NCI-H1436 (cell line): ENCODE data around the gene ATP10B.

ENCODE experiments used
- DNase-seq: peaks from one replicate; lab custom pipeline; 2025; lab: John Stamatoyannopoulos, UW

ATP10B gene

DNA sequence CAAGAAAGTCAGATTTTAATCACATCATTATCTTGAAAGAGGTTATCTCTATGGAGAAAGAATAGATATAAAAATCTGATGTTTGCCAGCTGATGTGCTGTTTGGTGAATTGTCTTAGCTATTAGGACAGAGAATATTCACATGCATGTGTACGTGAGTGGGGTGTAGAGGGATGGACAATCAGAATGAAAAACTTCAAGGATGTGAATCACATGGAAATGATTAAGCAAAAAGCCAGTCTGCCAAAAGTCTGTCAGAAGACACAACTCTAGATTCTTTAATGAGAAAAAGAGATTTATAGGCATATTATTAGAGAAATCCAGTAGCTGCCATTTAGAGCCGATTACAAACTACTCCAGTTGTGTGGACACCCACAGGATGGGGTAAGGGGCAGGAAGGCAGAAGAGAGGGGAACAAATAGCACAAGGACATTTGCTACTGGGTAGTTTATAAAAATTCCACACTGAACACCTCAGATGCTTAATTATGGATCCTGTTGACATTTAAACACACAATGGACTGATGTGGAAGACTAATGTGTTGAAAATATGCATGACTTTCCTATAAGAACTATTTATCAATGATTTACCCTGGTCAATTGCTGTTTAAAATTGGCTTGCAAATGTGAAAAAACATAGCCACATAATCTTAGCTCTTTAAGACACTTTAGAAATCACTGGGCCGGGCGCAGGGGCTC, 302.9 kb downstream of the ATP10B start:
- no peak for DNase-seq

DNA sequence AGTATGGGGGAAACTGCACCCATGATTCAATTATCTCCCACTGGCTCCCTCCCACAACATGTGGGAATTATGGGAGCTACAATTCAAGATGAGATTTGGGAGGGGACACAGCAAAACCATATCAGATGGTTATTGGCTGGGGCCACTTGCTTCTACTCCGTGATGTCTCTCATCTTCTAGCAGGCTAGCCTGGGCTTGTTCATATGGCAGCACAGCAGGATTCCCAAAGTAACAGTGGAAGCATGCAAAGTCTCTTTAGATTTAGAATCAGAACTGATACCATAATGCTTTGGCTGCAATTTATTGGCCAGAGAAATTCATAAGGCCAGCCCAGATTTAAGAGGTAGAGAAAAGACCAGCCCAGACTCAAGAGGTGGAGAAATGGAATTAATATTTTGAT, 304.1 kb downstream of the ATP10B start:
- no peak for DNase-seq

DNA sequence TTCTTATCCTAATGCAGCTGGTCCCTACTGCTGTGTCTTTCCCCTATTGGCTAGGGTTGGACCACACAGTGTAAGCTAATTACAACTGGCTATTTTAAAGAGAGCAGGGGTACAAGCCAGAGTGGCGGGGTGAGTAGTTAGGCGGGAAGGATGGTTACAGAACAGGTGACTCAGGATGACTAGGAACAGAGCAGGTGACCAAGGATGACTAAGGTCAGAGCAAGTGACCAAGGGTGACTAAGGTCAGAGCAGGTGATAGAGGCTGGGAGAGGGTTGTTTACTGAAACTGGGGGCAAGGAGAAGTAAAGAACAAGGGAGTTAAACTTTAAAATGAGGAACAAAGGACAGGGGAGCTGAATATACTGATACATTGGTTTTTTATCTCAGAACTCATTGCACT, 304.9 kb downstream of the ATP10B start:
- no peak for DNase-seq

DNA sequence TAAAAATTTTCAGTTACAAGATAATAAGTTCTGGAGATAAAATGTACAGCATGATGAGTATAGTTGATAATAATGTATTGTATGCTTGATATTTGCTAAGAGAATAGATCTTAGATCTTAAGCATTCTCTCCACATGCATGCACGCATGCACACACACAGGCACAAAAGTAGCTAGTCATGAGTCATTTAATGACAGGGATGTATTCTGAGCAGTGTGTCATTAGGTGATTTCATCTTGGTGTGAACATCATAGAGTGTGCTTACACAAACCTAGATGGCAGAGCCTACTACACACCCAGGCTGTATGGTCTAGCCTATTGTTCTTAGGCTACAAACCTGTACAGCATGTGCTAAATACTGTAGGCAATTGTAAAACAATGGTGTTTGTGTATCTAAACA, 306.2 kb downstream of the ATP10B start:
- DNase-seq: no peak

DNA sequence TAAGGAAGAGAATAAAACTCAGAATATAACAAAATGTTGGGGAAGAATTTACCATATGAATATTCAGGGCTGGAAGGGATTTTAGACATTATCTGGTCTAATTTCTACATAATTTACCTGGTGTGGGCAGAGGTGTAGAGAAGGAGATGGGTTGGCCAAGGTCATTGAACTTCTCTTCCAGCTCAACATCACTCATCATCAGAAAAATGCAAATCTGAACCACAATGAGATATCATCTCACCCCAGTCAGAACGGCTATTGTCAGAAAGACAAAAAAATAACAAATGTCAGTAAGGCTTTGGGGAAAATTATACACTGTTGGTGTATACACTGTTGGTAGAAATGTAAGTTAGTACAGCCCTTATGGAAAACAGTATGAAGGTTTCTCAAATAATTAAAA, 308.6 kb downstream of the ATP10B start:
- DNase-seq: no peak

DNA sequence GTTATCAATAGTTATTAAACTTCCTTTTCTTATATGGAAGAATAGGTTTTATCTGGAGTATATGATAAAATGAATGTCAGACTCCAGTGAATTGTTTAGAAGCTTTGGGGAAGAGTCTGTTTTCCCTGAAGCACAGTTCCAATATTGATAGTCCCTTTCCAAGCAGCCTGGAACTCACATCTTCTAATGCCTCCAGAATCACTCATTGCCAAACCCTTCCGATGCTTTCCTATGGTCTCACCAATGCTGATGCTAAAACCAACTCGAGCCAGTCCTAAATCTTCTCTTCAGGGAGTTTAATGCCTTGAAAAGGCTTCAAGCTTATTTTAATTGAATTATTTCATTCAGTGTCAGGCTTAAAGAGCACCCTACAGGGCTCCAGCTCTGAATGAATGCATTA, 309.2 kb downstream of the ATP10B start:
- DNase-seq: no peak

DNA sequence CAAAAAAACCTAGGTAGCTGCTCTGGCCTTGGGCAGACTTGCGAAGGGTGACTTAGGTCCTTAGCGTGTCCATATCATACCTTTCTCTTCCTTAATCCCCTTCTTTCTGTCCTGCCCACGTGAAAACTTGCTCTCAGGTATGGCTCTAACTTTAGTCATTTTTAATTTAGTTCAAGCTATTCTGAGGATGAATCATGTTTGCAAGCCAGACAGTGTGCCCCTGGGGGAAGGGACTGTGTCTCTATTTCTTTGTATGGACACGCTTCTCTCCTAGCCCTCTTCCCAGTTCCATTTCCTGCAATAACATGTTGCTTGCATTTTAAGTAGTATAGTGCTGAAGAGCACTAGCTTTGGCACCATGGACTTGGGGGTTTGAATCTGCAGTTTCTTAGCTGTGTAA, 309.7 kb downstream of the ATP10B start:
- no peak for DNase-seq

DNA sequence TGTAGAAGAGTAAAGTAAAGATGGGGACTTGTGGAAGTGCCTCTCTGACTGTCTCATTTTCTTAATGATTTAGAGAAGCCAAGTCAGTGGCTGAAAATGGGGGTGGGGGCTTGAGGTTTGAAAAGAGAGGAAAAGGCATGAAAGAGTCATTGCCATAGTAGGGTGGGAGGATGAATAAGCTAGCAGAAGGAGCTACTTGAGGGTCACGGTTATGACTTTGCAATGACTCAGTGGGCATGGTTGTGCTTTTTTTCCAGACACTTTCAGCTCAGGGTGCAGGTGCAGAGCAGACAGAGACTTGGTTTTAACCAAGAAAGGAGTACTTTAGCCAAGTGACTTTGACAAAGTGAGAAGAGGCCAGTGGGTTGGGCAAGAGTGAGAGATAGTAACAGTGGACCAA, 312.6 kb downstream of the ATP10B start:
- DNase-seq: no peak

DNA sequence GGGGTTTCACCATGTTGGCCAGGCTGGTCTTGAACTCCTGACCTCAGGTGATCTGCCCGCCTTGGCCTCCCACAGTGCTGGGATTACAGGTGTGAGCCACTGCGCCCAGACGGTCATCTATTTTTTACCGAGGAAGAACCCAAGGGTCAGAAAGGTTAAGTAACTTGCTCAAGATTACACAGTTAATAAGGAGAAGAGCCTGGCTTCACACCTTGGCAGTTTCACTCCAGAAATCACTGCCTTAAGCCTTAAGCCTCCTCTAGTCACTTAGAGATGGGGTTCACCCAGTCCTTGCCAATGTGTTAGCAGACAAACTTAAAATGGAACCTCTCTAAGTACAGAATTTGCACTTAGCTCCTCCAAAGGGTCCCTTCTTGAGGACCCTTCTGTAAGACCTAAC, 314.1 kb downstream of the ATP10B start:
- no peak for DNase-seq

DNA sequence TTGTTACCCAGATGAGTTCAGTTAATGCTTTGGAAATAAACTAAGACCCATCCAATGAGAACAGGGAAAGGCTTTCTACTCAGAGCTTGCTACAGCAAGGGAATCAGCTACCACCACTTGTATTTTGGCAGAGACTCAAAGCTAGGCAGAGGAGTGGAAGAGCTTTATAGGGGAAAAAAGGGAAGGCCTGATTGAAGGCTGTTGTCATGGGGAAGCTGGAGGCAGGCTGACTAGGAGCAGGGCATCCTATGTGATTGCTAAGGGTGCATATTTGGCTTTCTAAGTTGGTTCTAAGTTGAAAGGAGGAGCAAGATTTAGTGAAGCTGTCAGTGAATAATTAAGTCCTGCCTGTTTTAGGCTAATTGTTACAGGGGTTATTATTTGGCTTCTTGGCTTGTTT, 314.9 kb downstream of the ATP10B start:
- DNase-seq: no peak

DNA sequence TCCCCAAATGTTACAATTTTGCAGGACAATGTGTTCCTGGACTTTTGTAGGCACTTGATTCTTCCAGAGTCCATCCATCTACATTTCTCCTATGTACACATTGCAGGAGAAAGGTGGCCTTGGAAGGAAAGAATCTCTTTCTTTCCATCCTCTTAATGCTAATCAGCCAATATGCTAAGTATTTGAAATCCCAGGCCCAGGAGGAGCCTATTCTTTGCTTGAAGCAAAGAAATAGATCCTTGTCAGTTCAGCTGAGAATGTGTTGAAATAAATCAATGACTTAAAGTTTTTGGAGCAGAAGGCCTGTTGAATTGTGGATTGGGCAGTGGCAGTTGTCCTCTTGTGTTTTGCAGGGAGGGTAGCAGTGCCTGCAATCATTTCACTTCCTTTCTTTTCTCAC, 317.1 kb downstream of the ATP10B start:
- no peak for DNase-seq

DNA sequence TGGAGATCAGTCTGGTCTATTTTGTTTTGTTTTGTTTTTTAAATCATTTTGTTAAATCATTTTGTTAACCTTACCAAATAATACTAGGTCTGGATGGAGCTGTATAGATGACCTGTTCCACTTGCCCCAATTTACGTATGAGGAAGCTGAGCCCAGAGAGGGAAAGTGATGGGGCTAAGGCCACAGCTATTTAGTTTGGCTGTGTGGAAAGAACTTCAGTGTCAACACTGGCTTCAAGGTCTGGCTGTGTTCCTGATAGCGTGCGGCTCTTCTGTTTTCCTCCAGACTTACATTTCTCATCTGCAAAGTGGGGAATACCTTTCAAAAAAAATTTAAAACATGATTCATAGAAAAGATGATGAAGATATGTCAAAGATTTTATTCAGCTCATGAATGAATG, 317.9 kb downstream of the ATP10B start:
- DNase-seq: no peak

DNA sequence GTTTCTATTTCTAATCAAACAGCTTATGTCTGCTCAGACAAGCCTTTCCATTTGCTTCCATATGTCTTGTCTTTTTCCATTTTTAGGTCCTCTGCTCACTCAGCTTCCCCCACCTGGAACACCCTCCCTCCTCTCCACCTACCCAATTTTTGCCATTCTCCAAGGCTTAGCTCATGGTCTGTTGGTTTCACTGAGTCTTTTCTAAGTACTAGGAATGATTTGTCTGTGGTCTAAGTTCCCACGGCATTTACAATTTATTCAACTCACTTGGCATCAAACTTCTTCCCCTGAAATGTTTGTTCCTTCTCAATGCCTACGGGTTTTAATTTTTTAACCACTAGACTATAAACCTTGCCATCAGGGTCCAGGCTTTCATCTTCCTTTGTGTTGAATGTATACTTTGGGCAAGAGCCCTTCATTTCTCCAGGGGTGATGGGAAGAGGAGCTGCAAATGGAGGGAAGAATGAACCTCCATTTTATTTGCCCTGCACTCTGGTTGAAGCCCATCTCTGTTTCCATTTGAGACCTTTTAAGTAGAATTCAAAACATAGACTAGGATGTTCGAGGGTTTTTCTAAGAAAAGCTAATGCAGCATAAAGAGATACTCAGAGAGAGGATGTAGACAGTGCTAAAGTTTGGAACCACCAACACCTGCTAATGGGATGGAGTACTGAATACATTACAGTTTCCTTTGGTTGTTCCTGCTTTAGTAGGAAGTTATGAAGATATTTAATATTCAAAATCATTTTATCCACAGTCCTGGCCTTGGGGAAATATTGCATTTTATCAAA, 326.3 kb downstream of the ATP10B start:
- no peak for DNase-seq

DNA sequence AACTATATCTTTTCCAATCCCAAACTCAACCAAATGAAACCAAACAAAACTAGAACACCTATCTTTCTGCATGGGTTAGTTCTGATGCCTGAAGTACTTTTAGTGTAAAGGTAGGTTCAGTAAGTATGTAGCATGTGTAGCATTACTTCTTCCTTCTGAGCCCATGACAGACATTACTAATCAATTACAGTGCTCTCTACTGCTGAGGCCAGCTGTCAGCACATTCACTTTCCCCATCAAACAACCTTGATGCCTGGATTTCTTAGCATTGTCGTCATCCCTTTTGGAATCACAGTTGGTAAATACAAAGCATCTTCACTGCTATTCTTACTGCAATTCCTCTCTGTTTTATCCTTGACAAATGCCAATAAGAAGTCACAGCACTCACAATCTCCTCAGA, 327.2 kb downstream of the ATP10B start:
- DNase-seq: no peak

DNA sequence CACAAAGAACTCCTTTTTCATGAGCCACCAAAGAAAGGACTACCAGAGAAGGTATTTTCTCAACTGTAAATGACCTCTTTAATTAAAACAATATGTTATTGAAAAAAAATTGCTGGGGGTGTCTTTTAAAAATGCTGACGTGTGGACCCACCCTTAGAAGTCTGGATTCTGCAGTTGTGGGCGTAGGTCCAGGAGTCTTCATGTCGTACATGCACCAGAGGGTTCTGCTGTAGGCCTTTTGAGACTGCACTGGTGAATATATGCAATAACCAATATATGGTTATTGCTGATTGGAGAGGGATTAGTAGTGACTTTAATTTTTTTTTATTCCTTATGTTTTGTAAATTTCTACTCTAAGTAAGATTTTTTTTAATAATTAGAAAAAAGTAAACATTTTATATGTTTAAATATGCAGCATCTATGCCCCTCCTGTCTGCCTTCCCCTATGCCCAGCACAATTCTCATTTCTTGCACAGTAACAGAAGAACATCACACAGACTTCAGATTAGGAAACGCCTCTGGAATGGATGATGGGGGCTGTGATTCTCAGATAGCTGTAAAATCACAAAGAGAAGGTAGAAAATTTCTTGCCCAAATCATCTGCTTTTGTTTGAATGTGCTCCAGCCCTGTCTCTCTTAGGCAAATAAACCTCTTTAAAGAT, 328.4 kb downstream of the ATP10B start:
- no peak for DNase-seq

DNA sequence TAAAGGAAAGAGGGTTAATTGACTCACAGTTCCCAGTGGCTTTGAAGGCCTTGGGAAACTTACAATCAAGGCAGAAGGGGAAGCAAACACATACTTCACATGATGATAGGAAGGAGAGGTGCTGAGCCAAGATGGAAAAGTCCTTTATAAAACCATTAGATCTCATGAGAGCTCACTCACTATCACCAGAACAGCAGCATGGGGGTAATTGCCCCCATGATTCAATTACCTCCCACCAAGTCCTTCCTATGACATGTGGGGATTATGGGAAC, 330.7 kb downstream of the ATP10B start:
- DNase-seq: no peak

DNA sequence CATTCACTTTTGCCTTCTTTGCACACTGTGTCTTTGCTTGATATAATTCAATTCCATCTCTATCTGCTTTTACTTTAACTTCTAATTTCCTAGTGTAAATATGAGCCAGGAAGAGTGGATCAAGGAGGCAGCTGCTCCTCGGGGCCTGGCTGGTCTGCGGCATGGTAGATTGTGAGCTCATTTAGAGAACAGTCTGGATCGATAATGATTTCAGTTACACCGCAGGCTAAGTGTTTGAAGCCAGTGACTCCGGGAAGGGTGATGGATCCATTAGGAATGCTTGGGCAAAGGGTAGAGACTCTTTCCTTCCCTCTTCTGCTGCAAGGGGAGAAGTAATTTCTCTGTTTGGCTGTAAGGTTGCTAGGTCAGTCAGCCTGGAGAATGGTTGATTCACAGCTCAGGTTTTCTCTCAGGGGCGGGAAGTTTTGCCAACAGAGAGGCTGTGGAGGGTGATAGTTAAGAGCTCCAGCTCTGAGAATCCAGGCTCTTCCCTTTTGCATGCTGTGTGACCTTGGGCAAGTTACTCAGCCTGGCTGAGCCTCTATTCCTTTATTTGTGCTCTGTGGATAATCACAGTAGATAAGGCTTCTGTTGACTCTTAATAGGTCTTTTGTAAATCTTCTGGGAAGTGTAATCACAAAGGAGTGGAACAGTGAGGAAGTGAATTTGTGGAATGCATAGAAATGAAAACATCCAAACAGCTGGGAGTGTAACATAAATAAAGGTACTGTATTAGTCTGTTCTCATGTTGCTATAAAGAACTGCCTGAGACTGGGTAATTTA, 331.2 kb downstream of the ATP10B start:
- no peak for DNase-seq

DNA sequence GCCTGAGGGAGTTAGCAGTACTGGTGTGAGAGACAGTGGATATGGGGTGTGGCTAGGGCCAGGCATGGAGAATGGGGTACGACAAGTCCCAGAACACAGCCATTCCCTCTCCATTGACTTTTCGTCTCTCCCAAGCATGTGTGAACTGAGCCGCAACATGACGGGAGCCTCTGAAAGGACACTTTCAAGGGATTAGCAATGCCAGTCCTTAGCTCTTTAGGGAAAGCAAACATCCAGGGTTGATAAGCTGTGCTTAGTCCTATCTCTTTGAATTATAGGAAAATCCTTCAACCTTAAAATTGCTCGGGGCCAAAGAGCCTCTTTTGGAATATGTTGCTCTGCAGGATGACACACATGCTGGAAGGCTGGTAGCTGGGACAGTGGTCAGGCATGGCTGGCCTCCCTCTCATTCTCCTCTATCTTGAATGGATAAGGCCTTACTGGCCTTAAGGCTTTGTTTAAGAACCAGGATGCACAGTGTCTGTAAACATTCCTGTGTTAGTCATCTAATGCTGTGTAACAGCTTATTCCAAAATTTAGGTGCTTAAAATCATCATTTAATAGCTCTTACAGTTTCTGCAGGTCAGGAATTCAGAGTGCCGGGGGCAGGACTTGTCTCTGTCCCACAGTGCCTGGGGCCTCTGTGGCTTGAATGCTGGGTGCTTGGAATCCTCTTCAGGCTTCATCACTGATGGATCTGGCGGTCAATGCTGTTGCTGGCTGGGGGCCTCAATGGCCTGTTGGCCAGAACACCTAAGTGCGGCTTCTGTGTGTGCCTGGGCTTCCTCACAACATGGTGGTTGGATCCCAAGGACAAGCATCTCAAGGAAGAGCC, 335.1 kb downstream of the ATP10B start:
- DNase-seq: no peak

DNA sequence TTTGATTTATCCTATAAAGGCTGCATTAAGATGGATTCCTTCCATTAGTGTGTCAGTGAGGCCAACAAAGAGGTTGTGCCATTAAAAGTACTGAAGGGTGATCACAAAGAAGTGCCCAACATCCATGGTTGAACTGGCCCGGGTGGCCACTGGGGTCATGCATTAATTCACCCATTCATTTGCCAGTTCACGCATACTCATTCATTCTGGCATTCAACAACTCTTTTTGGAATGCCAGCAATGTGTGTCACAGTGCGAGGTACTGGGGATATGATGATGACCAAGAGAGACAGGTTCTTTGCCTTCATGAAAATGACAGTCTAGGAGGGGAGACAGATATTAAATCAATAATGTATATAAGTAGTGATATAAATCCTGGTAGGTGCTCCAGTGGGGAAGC, 337.1 kb downstream of the ATP10B start:
- no peak for DNase-seq

DNA sequence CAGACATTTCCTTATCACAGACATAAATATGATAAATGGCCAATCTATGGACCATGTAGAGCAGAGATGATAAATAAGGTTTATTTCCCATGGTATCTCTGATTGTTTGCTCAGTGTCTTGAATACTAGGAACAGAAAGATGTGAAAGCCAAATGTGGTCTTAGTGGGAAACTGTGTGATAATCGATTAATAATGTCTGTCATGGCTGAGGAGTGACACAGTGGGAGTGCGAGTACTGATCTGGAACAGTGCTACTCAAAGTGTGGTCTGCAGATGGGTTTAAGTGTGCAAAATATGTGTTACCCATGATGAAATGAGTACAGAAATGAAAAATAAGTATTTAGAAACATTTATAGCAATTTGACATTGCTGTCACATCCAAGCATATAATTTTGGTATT, 337.8 kb downstream of the ATP10B start:
- no peak for DNase-seq

DNA sequence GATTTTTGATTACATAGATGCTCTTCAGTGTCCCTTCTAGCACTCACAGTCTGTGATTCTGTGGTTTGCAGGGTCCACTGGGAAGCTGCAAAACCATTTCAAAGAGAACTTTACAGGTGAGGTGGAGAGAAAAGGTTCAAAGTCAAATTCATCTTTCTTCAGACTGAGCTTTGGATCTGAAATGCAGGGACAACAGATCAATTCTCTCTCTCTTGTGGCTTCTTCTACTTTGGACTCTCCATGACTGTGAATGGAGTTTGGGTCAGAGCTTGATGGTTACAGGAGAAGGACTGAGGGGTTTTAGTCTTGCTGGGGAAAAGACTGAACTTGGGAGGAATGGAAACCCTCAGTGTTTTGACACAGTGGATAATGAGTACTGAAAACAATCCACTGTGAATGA, 338.5 kb downstream of the ATP10B start:
- DNase-seq: no peak
